Endothelial cell of umbilical vein (primary cell): ENCODE measurements around the gene CACHD1. TPM values are rescaled to one million over a fixed set of nuclear protein-coding genes. Genes with fewer than 3 reads are reported as not detected.

Experiments
- BruUV-seq: library from RNA; stranded (reverse); fragments of 400-500 nt; replicated peaks from 2 replicates; lab custom pipeline; 2021; lab: Mats Ljungman, UMichigan
- CTCF ChIA-PET: fragments of 300-600, 350-600 bp; sonication (Branson Sonifier 250); formaldehyde crosslinking; loops from one replicate; lab custom pipeline; 2021; ENCODE audit warnings: antibody characterized with exemption, inconsistent platforms; lab: Charles Lee
- POLR2A ChIA-PET: fragments of 300-600, 350-600 bp; sonication (Branson Sonifier 250); formaldehyde crosslinking; loops from one replicate; lab custom pipeline; 2021; ENCODE audit warnings: antibody characterized with exemption, inconsistent platforms; lab: Charles Lee
- DNase-seq: peaks from one replicate; pipeline ENCODE4 v3.0.0-alpha.2; 2011; ENCODE audit warnings: low read depth, low spot score
- FAIRE-seq: peaks from 2 replicates; lab custom pipeline; 2011; peaks lifted over from hg19 to GRCh38; lab: Jason Lieb, UNC
- H2AFZ ChIP-seq: 2 replicates; pipeline ENCODE4 v1.6.0; 2012; ENCODE audit warnings: low read depth, low read length, control low read depth, inconsistent platforms
- H3K27ac ChIP-seq: 2 replicates; pipeline ENCODE4 v1.5.1; 2011; ENCODE audit warnings: low read depth, mild to moderate bottlenecking, control low read depth, low read length, moderate library complexity; ENCODE audit not compliant: insufficient read depth
- H3K27me3 ChIP-seq, 2 experiments: 2 replicates each; pipeline versions ENCODE4 v1.6.0 to v1.6.1; 2011; ENCODE audit warnings: low read length in 2 of 2, mixed read lengths in 1 of 2; ENCODE audit not compliant: control insufficient read depth in 2 of 2, insufficient read depth in 2 of 2
- H3K36me3 ChIP-seq, 2 experiments: 2 replicates in 1 of 2; 3 replicates in 1 of 2; pipeline ENCODE4 v1.5.1; 2011; ENCODE audit warnings: low read length in 2 of 2, mild to moderate bottlenecking in 1 of 2, moderate library complexity in 1 of 2; ENCODE audit not compliant: control insufficient read depth in 2 of 2, insufficient read depth in 2 of 2; ENCODE audit errors: extremely low read depth in 1 of 2
- H3K4me1 ChIP-seq: 3 replicates; pipeline ENCODE4 v1.5.1; 2011; ENCODE audit warnings: mild to moderate bottlenecking, low read length; ENCODE audit not compliant: control insufficient read depth, insufficient read depth; ENCODE audit errors: extremely low read depth
- H3K4me2 ChIP-seq: 2 replicates; pipeline ENCODE4 v1.6.1; 2011; ENCODE audit warnings: low read length, control low read depth, mixed read lengths; ENCODE audit not compliant: insufficient read depth
- H3K4me3 ChIP-seq, 3 experiments: fragments of 200-600 bp in 1 of 3; sonication (generic), shearing (Covaris generic) in 1 of 3; replicated peaks in 1 of 3; 2 replicates each; pipeline ENCODE4 v1.5.1; 2011 to 2016; ENCODE audit warnings: control low read depth in 3 of 3, low read length in 3 of 3, mild to moderate bottlenecking in 2 of 3, inconsistent platforms in 1 of 3, low read depth in 1 of 3, moderate library complexity in 1 of 3; ENCODE audit not compliant: insufficient read depth in 1 of 3
- H3K79me2 ChIP-seq: 2 replicates; pipeline ENCODE4 v1.6.0; 2012; ENCODE audit warnings: low read length, inconsistent platforms; ENCODE audit not compliant: control insufficient read depth, insufficient read depth
- H3K9ac ChIP-seq: replicated peaks from 2 replicates; pipeline ENCODE3; 2011; ENCODE audit warnings: low read length, control low read depth; ENCODE audit not compliant: insufficient read depth; ENCODE audit errors: extremely low read depth
- H3K9me1 ChIP-seq: replicated peaks from 3 replicates; pipeline ENCODE4 v1.6.0; 2011; ENCODE audit warnings: mild to moderate bottlenecking, low read length; ENCODE audit not compliant: control insufficient read depth, insufficient read depth; ENCODE audit errors: extremely low read depth
- H3K9me3 ChIP-seq: replicated peaks from 2 replicates; pipeline ENCODE4 v1.5.1; 2012; ENCODE audit warnings: low read length, inconsistent platforms; ENCODE audit not compliant: control insufficient read depth, insufficient read depth
- H4K20me1 ChIP-seq: replicated peaks from 2 replicates; pipeline ENCODE3; 2011; ENCODE audit warnings: mild to moderate bottlenecking, low read length; ENCODE audit not compliant: control insufficient read depth, insufficient read depth; ENCODE audit errors: extremely low read depth
- EZH2 ChIP-seq: IDR thresholded peaks from 2 replicates; pipeline ENCODE4 v1.6.1; 2012; ENCODE audit warnings: borderline replicate concordance, low read depth, mild to moderate bottlenecking, moderate library complexity, low read length, inconsistent platforms; ENCODE audit not compliant: severe bottlenecking
- FOS ChIP-seq: IDR thresholded peaks from 2 replicates; pipeline ENCODE4 v1.6.1; 2011; ENCODE audit warnings: mild to moderate bottlenecking, low read length, moderate library complexity, borderline replicate concordance; ENCODE audit not compliant: insufficient read depth
- GATA2 ChIP-seq: IDR thresholded peaks from 2 replicates; pipeline ENCODE4 v1.7.0; 2011; ENCODE audit warnings: low read depth, mild to moderate bottlenecking, moderate library complexity, mixed read lengths, low read length; ENCODE audit not compliant: insufficient read length, insufficient read depth
- JUN ChIP-seq: IDR thresholded peaks from 2 replicates; pipeline ENCODE4 v1.6.1; 2011; ENCODE audit warnings: borderline replicate concordance, low read depth; ENCODE audit not compliant: insufficient read length, insufficient read depth
- MYC ChIP-seq: IDR thresholded peaks from one replicate; pipeline ENCODE4 v1.6.1; 2011; ENCODE audit warnings: mild to moderate bottlenecking, low read depth, low read length
- POLR2A ChIP-seq: IDR thresholded peaks from 2 replicates; pipeline ENCODE4 v1.6.1; 2012; ENCODE audit warnings: low read depth, mild to moderate bottlenecking, control low read depth, low read length
- POLR2AphosphoS5 ChIP-seq: IDR thresholded peaks from 2 replicates; pipeline ENCODE4 v1.6.1; 2012; ENCODE audit warnings: low read depth, mild to moderate bottlenecking, control low read depth, low read length, moderate library complexity; ENCODE audit not compliant: insufficient read depth
- dilution Hi-C: fragments of 300-500 bp; cut with MboI; formaldehyde crosslinking; loops from one replicate; pipeline ENCODE4 v1.15.0; 2019; ENCODE audit warnings: low sequenced_read_pairs; ENCODE audit not compliant: extremely low pct_ligation_motif_present
- intact Hi-C: fragments of 100-400 bp; cut with micrococcal nuclease; formaldehyde crosslinking; loops from one replicate; pipeline ENCODE4 v1.10.0; 2022
- polyA plus RNA-seq, 4 experiments: library from polyadenylated mRNA; depleted of rRNA in 3 of 4; stranded (reverse) in 3 of 4; unstranded in 1 of 4; fragments of >200 nt; gene quantifications; 2 replicates each; pipeline versions ENCODE4 v1.2.1 to v1.2.3, GENCODE V29; 2011 to 2012; ENCODE audit warnings: missing spikeins in 1 of 4
- total RNA-seq: library from RNA; stranded (reverse); gene quantifications from 2 replicates; pipeline ENCODE4 v1.2.3, GENCODE V29; 2021
- TF ChIP-seq, protein P1 (sequence below), 2 donors: IDR thresholded peaks; 1 replicate in 1 of 2; 2 replicates in 1 of 2; pipeline ENCODE4 v1.5.1; 2011; ENCODE audit warnings: low read length in 2 of 2, mild to moderate bottlenecking in 2 of 2, moderate library complexity in 2 of 2, control low read depth in 1 of 2, inconsistent platforms in 1 of 2, low read depth in 1 of 2; ENCODE audit not compliant: insufficient read depth in 1 of 2; ENCODE audit errors: extremely low read depth in 1 of 2
- TF ChIP-seq, protein P2 (sequence below): IDR thresholded peaks from 2 replicates; pipeline ENCODE4 v1.6.1; 2011; ENCODE audit not compliant: insufficient read depth, insufficient read length

CACHD1 gene
- total and polyA plus RNA-seq, 2 donors (not counting 3 experiments of a cell fraction or from before 2014, with no cell fraction given): 3.6 to 9.3 TPM

DNA sequence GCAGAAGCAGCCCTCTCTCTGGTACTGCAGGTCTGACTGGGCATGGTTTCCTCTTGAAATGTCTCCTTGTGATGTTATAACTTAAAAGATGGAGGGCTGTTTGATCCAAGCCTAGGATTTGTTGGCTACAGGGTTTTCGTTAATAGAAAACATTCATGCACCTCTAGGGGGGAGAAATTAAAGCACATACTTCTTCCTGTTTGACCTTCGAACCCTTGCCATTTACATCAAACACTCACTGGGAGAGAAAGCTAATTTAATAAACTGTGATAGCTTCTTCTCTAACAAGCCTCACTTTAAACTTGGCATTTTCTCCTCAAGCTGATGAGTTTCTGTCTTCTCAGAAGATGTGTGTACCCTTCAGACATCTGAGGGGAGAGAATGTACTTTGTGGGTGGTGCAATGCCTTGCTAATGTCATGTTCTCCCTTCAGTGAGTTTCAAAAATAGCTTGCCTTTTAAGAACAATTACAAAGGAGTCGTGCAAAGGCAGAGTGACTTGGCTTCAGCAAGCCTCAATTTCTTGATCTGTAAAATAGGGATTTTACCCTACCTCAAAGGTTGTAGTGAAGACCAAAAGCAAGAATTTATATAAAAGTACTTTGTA is 20.4 kb downstream of the CACHD1 start:
- H4K20me1 ChIP-seq: no peaks in the 10 kb centered on the region
- intact Hi-C loops: no loop called here
- no peaks in the 10 kb centered on the region for H3K79me2 ChIP-seq
- DNase-seq (no peak), FAIRE-seq (no peak)
- no TSS peak for BruUV-seq
- H2AFZ ChIP-seq: no peak overlapping the region
- no peak overlapping the region for H3K4me2 ChIP-seq
- dilution Hi-C loops: no loop called here
- H3K27ac ChIP-seq: no peak overlapping the region
- no peaks in the 10 kb centered on the region for H3K9me1 ChIP-seq
- H3K4me1 ChIP-seq: no peaks in the 10 kb centered on the region
- no peak overlapping the region for H3K4me3 ChIP-seq
- no peak for TF ChIP-seq GATA2
- no peak for TF ChIP-seq JUN
- TF ChIP-seq, protein P1, sequence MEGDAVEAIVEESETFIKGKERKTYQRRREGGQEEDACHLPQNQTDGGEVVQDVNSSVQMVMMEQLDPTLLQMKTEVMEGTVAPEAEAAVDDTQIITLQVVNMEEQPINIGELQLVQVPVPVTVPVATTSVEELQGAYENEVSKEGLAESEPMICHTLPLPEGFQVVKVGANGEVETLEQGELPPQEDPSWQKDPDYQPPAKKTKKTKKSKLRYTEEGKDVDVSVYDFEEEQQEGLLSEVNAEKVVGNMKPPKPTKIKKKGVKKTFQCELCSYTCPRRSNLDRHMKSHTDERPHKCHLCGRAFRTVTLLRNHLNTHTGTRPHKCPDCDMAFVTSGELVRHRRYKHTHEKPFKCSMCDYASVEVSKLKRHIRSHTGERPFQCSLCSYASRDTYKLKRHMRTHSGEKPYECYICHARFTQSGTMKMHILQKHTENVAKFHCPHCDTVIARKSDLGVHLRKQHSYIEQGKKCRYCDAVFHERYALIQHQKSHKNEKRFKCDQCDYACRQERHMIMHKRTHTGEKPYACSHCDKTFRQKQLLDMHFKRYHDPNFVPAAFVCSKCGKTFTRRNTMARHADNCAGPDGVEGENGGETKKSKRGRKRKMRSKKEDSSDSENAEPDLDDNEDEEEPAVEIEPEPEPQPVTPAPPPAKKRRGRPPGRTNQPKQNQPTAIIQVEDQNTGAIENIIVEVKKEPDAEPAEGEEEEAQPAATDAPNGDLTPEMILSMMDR (IDR thresholded peaks at IDR 0.05; ENCODE audit: extremely low read depth in 1 of 2, insufficient read depth in 1 of 2, low read depth in 1 of 2, low read length in 2 of 2): no peak
- TF ChIP-seq FOS: no peak
- no peak for TF ChIP-seq POLR2AphosphoS5
- TF ChIP-seq POLR2A: no peak
- TF ChIP-seq, protein P2, sequence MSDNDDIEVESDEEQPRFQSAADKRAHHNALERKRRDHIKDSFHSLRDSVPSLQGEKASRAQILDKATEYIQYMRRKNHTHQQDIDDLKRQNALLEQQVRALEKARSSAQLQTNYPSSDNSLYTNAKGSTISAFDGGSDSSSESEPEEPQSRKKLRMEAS: no peak
- TF ChIP-seq MYC: no peak
- no peak for TF ChIP-seq EZH2
- POLR2A ChIA-PET: no interaction called here
- no peaks in the 10 kb centered on the region for H3K9me3 ChIP-seq
- no peak overlapping the region for H3K9ac ChIP-seq
- CTCF ChIA-PET: interaction anchor here (0.9 to 1.4 kb wide), 2 partner anchors 7 to 11 kb away, joined by 3 to 4 read pairs; no protein-coding TSS in a partner anchor
- H3K27me3 ChIP-seq: no peaks in the 10 kb centered on the region
- H3K36me3 ChIP-seq: no peaks in the 10 kb centered on the region
